AG04450 (cell line): ENCODE measurements around the gene POFUT2. TPM values are rescaled to one million over a fixed set of nuclear protein-coding genes. Genes with fewer than 3 reads are reported as not detected.
A peak's percentile ranks its signal among the peaks of the same experiment; 100 is the strongest.

Source experiments
- CTCF ChIA-PET: fragments of 300-600, 350-600 bp; formaldehyde crosslinking; extraction: SDS; loops from one replicate; lab custom pipeline; 2022; ENCODE audit warnings: antibody characterized with exemption, inconsistent platforms; lab: Charles Lee
- POLR2A ChIA-PET: fragments of 350-600 bp; formaldehyde crosslinking; extraction: SDS; loops from one replicate; lab custom pipeline; 2021; ENCODE audit warnings: antibody characterized with exemption, inconsistent platforms; lab: Yijun Ruan, JAX
- DNase-seq: peaks from one replicate; pipeline ENCODE4 v3.0.0-alpha.2; 2011; ENCODE audit warnings: low read depth, low spot score
- H3K27ac ChIP-seq: one replicate; pipeline ENCODE4 v1.5.1; 2012; ENCODE audit warnings: low read depth, low read length, control low read depth
- H3K27me3 ChIP-seq: one replicate; pipeline ENCODE4 v1.6.0; 2012; ENCODE audit warnings: low read length; ENCODE audit not compliant: control insufficient read depth, insufficient read depth
- H3K4me3 ChIP-seq: 2 replicates; pipeline ENCODE4 v1.5.1; 2011; ENCODE audit warnings: mild to moderate bottlenecking, low read depth, low read length, control low read depth
- H3K9me3 ChIP-seq: 2 replicates; pipeline ENCODE4 v1.5.1; 2012; ENCODE audit warnings: low read length; ENCODE audit not compliant: control insufficient read depth, insufficient read depth
- polyA plus RNA-seq: library from polyadenylated mRNA; depleted of rRNA; stranded (reverse); fragments of >200 nt; gene quantifications from 2 replicates; pipeline ENCODE4 v1.2.3, GENCODE V29; 2011
- TF ChIP-seq, protein P1 (sequence below): IDR thresholded peaks from 2 replicates; pipeline ENCODE4 v1.5.1; 2011; ENCODE audit warnings: low read depth, low read length, control low read depth, inconsistent platforms

The POFUT2 gene
- polyA plus RNA-seq, 1 experiment: 35.5 TPM

DNA sequence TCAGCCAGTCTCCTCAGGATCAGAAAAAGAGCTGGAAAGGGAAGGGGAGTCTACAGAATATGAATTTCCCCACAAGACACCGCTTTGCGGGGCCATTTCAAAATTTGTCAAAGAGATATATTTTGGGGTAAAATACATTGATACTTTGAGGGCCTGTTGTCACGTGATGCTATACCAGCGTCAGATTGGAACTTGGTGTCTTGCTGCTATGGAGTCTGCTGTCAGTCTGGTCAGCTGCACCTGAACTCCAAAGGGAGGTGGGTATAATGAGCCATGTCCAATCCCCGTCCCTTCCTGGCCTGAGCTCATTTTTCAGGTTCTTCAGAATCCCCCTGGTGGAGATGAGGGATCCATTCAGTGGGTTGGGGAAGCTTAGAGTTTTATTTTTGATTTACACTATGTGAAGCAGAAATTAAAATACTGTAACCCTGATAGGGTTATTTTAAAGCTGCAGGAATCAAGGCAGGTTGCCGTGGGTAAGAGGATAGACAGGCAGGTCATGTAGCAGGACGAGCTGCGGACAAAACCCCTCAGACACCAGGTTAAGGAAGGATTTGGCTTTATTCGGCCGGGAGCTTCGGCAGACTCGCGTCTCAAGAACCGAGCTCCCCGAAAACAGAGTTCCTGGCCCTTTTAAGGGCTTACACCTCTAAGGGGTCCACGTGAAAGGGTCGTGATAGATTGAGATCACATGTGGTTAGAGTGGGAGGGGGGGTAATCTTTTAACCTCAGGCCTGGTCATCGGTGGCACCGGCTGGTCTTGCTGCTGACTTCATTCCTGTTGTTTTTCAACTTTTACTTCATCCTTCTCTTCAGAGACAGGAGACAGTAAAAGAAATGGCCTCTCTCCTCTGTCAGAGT, 2.2 kb upstream of the POFUT2 start:
- CTCF ChIA-PET: interaction anchor here (0.6 to 4.0 kb wide), 8 partner anchors 112 to 461 kb away, joined by 3 to 74 read pairs (median 4); no protein-coding TSS in a partner anchor
- Histone ChIP-seq H3K4me3 (no peak overlapping the region), H3K9me3 (peaks cover under 1% of the 10 kb centered on the region; the same call in 1 of the 2 replicates), H3K27me3 (no peaks in the 10 kb centered on the region), H3K27ac (no peak overlapping the region)
- no peak for DNase-seq
- POLR2A ChIA-PET: no interaction called here
- TF ChIP-seq, protein P1, sequence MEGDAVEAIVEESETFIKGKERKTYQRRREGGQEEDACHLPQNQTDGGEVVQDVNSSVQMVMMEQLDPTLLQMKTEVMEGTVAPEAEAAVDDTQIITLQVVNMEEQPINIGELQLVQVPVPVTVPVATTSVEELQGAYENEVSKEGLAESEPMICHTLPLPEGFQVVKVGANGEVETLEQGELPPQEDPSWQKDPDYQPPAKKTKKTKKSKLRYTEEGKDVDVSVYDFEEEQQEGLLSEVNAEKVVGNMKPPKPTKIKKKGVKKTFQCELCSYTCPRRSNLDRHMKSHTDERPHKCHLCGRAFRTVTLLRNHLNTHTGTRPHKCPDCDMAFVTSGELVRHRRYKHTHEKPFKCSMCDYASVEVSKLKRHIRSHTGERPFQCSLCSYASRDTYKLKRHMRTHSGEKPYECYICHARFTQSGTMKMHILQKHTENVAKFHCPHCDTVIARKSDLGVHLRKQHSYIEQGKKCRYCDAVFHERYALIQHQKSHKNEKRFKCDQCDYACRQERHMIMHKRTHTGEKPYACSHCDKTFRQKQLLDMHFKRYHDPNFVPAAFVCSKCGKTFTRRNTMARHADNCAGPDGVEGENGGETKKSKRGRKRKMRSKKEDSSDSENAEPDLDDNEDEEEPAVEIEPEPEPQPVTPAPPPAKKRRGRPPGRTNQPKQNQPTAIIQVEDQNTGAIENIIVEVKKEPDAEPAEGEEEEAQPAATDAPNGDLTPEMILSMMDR: peak; percentile 52

DNA sequence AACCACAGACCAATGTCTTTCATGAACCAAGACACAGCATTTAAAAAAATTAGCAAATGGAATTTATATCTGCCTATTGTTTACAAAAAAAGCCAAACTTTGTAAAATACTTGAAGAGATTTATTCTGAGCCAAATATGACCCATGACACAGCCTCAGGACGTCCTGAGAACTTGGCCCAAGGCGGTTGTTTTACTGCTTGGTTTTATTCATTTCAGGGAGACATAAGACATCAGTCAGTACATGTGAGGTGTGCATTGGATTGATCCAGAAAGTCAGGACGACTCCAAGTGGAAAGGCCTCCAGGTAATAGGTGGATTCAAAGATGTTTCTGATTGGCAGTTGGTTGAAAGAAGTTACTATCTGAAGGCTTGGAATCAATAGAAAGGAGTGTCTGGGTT, 1.4 kb upstream of the POFUT2 start:
- TF ChIP-seq, protein P1: no peak
- ChIA-PET POLR2A (no interaction called here), CTCF (interaction anchor here (1.1 to 4.0 kb wide), 3 partner anchors 112 to 151 kb away, joined by 3 to 74 read pairs (median 11); no protein-coding TSS in a partner anchor)
- H3K4me3 ChIP-seq: no peak overlapping the region; the same call in 1 of the 2 replicates
- no peaks in the 10 kb centered on the region; the same call in 1 of the 2 replicates for H3K9me3 ChIP-seq
- DNase-seq: no peak
- H3K27ac ChIP-seq: no peak overlapping the region
- no peaks in the 10 kb centered on the region for H3K27me3 ChIP-seq

DNA sequence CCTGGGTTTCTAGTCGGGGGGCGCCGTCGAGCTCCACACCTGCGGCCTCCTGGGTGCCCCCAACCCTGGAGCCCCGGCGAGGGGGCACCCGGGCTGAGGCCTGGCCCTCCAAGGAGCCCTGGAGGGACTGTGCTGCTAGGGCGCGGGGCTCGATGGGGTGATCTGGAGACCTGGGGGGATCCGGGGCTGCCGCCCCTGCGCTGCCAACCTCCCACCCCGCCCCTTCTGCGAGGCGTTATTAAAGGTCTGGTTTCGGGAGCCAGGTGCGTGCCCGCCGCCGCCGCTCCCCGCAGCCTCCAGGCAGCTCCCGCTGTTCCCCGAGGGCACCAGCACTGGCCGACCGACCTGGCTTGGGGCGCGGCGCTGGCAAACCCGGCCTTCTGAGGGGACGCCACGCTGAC, 746 bp upstream of the POFUT2 start:
- Histone ChIP-seq H3K4me3 (peak overlapping the region; percentile 77), H3K27ac (no peak overlapping the region), H3K27me3 (no peaks in the 10 kb centered on the region), H3K9me3 (no peaks in the 10 kb centered on the region; the same call in 1 of the 2 replicates)
- POLR2A ChIA-PET: interaction anchor here (0.6 to 1.1 kb wide), 5 partner anchors 17 to 532 kb away, joined by 3 to 9 read pairs (median 6); no protein-coding TSS in a partner anchor
- CTCF ChIA-PET: interaction anchor here (0.6 to 4.0 kb wide), 2 partner anchors 82 to 149 kb away, joined by 3 to 74 read pairs; no protein-coding TSS in a partner anchor
- TF ChIP-seq, protein P1: no peak
- no peak for DNase-seq

DNA sequence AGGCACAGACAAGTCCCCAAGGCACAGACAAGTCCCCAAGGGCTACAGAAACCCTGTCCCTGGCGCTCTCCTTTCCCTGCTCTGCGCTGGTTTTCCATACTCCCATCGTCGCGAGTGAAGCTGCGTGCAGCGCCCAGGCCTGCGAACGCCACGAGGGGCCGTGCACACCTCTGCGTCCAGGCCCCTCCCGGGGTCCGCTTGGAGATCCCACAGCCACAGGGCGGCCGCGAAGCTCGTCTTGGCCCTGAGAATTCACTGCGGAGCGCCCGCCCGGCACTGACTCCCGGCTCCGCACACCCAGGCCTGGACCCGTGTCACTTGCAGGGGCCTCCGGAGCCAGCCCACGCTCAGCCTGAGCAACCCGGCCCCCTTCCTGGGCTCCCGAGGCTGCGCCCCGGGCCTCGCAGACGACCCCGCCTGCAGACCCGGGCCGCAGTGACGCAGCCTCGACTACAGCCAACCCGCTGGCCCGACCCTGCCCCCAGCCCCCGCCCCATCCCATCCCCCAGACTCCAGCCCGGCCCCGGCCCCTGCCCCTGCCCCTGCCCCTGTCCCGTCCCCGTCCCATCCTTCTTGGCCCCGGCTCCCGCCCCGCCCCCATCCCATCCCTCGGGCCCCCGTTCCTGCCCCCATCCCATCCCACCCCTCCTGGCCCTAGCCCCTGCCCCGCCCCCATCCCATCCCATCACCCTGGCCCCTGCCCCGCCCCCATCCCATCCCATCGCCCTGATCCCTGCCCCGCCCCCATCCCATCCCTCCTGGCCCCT, 841 bp downstream of the POFUT2 start:
- Histone ChIP-seq H3K27ac (no peak overlapping the region), H3K27me3 (no peaks in the 10 kb centered on the region), H3K9me3 (no peaks in the 10 kb centered on the region; the same call in 1 of the 2 replicates), H3K4me3 (peak overlapping the region; percentile 77)
- ChIA-PET CTCF (interaction anchor here (0.9 kb wide), 1 partner anchor 147 kb away, joined by 3 read pairs; no protein-coding TSS in a partner anchor), POLR2A (interaction anchor here (1.0 kb wide), 3 partner anchors 22 to 146 kb away, joined by 3 to 8 read pairs (median 4); no protein-coding TSS in a partner anchor)
- TF ChIP-seq, protein P1: no peak
- DNase-seq: no peak
